D341Med (cell line): ENCODE data around the gene ZBTB7C.

Source experiments
- DNase-seq: peaks from one replicate; pipeline ENCODE4 v3.0.0; 2012; ENCODE audit warnings: low spot score

Gene ZBTB7C

DNA sequence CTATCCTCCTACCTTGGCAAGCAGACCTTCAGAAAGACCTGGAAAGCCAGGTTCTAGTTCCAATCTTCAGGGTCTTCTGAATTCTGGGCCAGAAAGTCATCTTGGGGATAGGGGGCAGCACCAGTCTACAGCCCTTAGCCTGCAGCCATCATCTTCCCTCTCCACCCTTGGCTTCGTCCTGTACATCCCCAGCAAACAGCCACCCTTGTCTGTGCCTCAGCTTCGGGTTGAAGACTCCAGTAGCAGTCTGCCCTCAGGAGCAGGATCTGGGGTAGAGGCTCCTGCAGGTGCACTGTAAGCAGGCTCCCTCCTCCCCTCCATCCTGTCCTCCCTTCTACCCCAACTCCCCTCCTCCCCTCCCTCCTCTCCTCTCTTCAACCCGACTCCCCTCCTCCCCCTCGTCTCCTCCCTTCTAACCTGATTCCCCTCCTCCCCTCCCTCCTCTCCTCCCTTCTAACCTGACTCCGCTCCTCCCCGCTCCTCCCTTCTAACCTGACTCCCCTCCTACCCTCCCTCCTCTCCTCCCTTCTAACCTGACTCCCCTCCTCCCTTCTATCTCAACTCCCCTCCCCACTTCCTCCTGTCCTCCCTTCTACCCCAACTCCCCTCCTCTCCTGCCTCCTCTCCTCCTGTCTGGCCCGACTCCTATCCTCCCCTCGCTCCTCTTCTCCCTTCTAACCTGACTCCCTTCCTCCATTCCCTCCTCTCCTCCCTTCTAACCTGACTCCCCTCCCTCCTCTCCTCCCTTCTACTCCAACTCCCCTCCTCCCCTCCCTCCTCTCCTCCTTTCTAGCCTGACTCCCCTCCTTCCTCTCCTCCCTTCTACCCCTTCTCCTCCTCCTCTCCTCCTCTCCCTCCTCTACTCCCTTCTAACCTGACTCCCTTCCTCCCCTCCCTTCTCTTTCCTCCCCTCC lies 388.6 kb downstream of the ZBTB7C start:
- peak; percentile 36 for DNase-seq

DNA sequence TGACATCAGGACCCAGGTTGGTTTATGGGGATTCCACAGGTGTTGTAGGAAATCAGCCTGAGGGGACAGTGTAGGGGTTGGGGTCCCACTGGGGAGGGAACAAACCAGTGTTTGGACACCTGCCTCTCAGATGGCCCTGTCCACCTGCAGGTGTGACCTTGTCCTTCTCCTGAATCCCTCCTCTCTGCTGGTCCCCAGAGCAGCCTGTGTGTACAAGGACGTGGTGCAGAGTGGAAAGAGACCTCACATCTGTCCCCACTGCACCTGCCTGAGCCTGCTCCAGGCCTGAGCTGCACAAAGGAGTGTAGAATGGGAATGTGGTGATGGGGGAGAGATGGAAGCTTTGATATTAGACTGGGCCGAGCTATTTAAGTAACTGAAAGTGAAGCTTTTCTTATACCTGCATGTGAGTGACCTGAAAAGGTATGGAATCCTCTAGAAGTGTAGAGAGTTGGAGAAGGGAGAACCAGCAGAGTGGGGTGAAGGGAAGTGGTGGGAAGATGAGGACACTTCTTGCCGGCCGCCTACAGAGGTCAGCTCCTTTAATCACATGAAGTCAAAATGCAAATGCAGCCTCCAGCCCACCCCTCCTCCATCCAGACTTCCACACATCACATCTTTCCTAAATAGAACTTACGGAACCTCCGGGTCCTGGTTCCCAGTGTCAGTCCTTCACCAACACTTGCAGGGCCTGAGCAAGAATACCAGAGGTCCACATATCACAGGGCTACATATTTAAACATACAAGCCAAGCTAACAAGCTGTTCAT lies 389.4 kb downstream of the ZBTB7C start:
- DNase-seq, result peak; percentile 13

DNA sequence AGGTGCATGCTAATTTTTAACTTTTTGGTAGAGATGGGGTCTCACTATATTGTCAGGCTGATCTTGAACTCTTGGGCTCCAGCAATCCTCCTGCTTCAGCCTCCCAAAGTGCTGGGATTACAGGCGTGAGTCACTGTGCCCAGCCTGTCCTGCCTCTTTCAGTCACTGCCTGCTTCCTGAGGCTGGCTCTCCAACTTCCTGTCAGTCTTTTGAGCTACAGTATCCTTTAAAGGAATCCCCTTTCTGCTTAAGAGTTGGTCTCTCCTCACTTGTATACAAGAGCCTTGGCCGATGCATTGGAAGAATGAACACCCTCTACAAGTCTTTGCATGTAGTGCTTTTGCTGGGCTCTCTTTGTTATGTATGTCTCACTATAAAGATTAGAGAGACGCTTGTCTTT lies 390.3 kb downstream of the ZBTB7C start:
- no peak for DNase-seq

GRCh38 chr18:48017635-48018034 lies 391.5 kb downstream of the ZBTB7C start:
- DNase-seq, result peak; percentile 2

DNA sequence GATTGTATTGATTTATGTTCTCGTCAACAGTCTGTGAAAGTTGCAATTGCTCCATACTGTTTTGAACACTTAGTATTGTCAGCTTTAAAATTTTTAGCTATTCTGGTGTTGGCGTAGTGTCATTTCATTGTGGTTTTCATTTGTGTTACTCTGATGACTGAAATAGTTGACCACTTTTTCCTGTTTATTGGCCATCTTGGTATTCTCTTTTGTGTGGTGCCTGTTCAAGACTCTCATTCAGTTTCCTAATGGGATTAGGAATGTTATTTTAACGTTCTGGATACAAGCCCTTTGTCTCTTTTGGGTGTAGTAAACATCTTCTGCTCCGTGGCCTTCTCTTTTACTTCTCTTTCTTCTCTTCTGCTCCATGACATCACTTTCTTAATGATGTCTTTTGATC lies 396.0 kb downstream of the ZBTB7C start:
- no peak for DNase-seq

- DNase-seq, result no peak
Observed at GRCh38 chr18:48011926-48012465, 397.2 kb downstream of the ZBTB7C start.

DNA sequence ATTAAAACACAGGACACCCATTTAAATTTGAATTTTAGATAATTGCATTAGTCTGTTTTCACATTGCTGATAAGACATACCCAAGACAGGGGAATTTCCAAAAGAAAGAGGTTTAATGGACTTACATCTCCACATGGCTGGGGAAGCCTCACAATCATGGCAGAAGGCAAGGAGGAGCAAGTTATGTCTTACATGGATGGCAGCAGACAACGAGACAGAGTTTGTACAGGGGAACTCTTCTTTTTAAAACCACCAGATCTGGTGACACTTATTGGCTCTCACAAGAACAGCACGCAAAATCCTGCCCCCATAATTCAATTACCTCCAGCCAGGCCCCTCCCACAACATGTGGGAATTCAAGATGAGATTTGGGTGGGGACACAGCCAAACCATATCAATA lies 398.9 kb downstream of the ZBTB7C start:
- no peak for DNase-seq

GRCh38 chr18:48009116-48009745 lies 400.0 kb downstream of the ZBTB7C start:
- no peak for DNase-seq

GRCh38 chr18:48007955-48008701 lies 401.1 kb downstream of the ZBTB7C start:
- DNase-seq, result peak; percentile 97

DNA sequence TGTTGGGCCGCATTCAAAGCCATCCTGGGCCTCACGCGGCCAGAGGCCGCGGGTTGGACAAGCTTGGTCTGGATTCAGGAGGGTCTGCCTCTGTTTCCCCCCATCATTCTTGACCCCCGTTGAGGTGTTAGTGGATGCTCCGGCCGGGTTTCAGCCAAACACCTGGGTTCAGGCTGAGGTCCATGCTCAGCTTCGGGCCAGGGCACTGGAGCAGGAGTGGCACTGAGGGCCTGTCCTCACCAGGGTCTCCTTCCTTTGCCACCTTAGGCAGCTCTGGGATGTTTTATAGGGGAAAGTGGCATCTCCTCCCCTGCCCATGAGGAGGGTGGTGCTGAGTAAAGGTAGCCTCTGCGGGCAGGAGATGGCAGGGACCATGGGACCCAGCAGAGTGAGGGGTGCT lies 401.8 kb downstream of the ZBTB7C start:
- DNase-seq, result peak; percentile 44

GRCh38 chr18:48006415-48007175 lies 402.6 kb downstream of the ZBTB7C start:
- DNase-seq, result peak; percentile 30

GRCh38 chr18:48004577-48004976 lies 404.6 kb downstream of the ZBTB7C start:
- DNase-seq, result no peak

- DNase-seq, result peak; percentile 17
Observed at GRCh38 chr18:48003426-48004349, 405.5 kb downstream of the ZBTB7C start.

DNA sequence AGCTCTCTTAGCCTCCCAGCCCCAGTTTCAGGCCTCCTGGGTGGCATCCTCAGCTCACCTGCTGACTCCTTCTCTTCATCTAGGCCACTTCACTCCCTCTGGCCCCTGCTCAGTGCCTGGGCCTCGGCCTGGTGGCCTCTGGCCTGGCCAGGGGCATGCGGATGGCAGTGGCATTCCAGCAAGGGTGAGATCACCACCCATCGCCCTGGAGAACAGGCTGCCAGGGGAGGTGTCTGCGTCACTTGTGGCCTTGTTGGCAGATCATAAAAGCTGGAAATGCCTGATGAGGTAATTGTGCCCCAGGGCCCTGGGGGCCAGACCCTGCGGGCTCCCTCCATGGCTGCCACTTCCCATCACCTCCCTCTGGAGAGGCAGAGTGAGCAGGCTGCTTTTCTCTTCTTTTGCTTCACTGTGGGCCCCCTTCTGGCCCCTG lies 406.2 kb downstream of the ZBTB7C start:
- DNase-seq, result peak; percentile 33

DNA sequence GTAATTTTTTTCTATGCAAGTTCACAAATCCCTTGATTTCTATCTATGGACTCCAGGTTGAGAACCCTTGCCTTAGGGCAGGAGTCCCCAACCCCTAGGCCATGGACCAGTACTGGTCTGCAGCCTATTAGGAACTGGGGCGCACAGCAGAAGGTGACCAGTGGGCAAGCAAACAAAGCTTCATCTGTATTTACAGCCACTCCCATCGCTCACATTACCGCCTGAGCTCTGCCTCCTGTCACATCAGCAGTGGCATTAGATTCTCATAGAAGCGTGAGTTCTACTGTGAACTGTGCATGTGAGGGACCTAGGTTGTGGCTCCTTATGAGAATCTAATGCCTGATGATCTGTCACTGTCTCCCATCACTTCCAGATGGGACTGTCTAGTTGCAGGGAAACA lies 408.5 kb downstream of the ZBTB7C start:
- no peak for DNase-seq

DNA sequence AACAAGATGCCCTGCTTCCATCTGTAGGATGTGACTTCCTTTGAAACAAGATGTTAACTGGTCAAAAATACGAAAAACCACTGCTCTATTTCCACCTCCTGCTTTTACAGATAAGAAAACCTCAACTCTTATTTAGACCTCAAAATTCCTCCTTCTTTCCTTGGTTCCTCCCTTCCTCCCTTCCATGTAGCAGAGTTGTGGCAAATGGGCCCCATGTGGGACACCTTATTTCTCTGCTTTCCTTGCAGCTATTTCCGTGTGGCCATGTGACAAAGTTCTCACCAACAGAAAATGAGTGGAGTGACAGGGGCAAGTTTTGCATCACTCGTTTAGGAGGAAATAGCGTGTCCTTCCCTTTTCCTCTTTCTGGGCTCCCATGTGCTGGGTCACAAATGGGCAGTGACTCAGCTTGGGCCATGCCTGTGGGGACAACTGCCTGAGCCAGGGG lies 409.4 kb downstream of the ZBTB7C start:
- no peak for DNase-seq

DNA sequence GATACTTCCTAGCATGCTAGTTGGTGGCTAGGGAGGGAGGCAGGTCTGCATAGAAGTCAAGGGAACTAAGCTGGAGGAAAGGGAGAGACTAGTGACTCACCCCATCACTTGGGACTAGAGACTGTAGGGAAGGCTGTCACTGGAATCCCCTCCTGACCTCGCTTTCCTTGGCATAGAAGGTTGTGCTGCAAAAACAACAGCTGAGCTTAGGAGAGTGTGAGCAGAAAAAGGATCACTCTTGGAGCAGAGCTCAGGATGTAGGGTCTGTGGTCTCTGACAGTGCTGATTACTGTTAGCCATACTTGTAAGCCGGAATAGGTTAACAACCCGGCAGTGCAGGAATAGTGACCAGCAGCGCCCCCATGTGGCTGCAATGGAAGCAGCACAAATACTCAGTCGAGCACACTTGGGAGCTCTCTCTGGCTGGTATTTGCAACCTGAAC lies 411.8 kb downstream of the ZBTB7C start:
- DNase-seq, result peak; percentile 66

- DNase-seq, result peak; percentile 81
Observed at GRCh38 chr18:47996091-47996541, 413.1 kb downstream of the ZBTB7C start.

DNA sequence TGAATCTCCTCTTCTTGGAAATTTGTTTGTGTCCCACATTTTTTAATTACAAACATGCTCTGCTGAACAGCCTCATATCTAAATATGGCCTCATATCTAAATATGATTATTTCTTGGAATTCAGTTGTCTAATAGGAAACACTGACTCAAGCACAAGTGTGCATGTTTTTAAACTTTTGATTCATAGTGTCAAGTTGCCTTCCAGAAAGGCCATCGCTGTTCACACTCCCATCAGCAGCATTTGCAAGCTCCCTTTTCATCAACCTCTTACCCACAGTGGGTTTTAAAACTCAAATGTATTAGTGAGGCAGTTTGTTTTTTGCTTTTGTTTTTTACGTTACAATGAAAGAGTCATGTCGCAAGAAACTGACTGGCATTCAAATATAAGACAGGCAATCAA lies 413.5 kb downstream of the ZBTB7C start:
- DNase-seq, result no peak
